Upper lobe of right lung (tissue), 1 donor: ENCODE measurements around the gene MCU. TPM values are rescaled to one million over a fixed set of nuclear protein-coding genes. Genes with fewer than 3 reads are reported as not detected.

Experiments used
- ATAC-seq: fragments of 200-7000 bp; cut with Tn5 transposase; one replicate; pipeline ENCODE4 v1.9.1; 2020; ENCODE audit warnings: mild to moderate bottlenecking, moderate library complexity
- DNase-seq: peaks from one replicate; pipeline ENCODE4 v3.0.0-alpha.2; 2020
- H3K27ac ChIP-seq: fragments of 200-600 bp; one replicate; pipeline ENCODE4 v1.8.0; 2022
- H3K27me3 ChIP-seq: fragments of 200-600 bp; one replicate; pipeline ENCODE4 v1.8.0; 2022; ENCODE audit warnings: mild to moderate bottlenecking
- H3K36me3 ChIP-seq: fragments of 200-600 bp; one replicate; pipeline ENCODE4 v1.8.0; 2022
- H3K4me1 ChIP-seq: fragments of 200-600 bp; one replicate; pipeline ENCODE4 v1.8.0; 2022
- H3K4me3 ChIP-seq: fragments of 200-600 bp; one replicate; pipeline ENCODE4 v1.8.0; 2022; ENCODE audit warnings: mild to moderate bottlenecking
- H3K9me3 ChIP-seq: fragments of 200-600 bp; one replicate; pipeline ENCODE4 v1.8.0; 2022
- CTCF ChIP-seq: fragments of 200-600 bp; IDR thresholded peaks from one replicate; pipeline ENCODE4 v1.8.0; 2022; ENCODE audit warnings: antibody characterized with exemption
- intact Hi-C: fragments of 100-400 bp; cut with DNase I; formaldehyde crosslinking; loops from one replicate; pipeline ENCODE4 v1.11.0; 2022
- total RNA-seq: library from RNA; stranded (reverse); fragmentation: NEBNext Ultra II Directional; extraction: Animal tissue kit (Norgen Biotek cat#: 25700); gene quantifications from one replicate; pipeline ENCODE4 v1.2.1, GENCODE V29; 2021
- donor health status: DM: no; HTN: yes; CAD: no; lungs with severe emphysema.

MCU gene
- total RNA-seq, 1 donor from 2014 or later = 31.1 TPM

GRCh38 chr10:72888151-72888638 lies 196.3 kb downstream of the MCU start:
- Histone ChIP-seq H3K36me3 (peaks cover 31% of the 10 kb centered on the region), H3K27me3 (no peaks in the 10 kb centered on the region), H3K4me3 (no peak overlapping the region), H3K9me3 (no peaks in the 10 kb centered on the region), H3K27ac (no peak overlapping the region), H3K4me1 (no peaks in the 10 kb centered on the region)
- no peak for TF ChIP-seq CTCF
- ATAC-seq = no peak
- no peak for DNase-seq
- intact Hi-C loops = no loop called here

- no peak overlapping the region for H3K27ac ChIP-seq
- no peaks in the 10 kb centered on the region for H3K9me3 ChIP-seq
- no peak for ATAC-seq
- DNase-seq = no peak
- no peaks in the 10 kb centered on the region for H3K4me1 ChIP-seq
- TF ChIP-seq CTCF = no peak
- no peaks in the 10 kb centered on the region for H3K27me3 ChIP-seq
- no peak overlapping the region for H3K4me3 ChIP-seq
- H3K36me3 ChIP-seq = peaks cover 31% of the 10 kb centered on the region
- intact Hi-C loops = no loop called here
Measured at GRCh38 chr10:72889391-72889831, 197.5 kb downstream of the MCU start.

- no peak for TF ChIP-seq CTCF
- Histone ChIP-seq H3K4me3 (no peak overlapping the region), H3K27me3 (no peaks in the 10 kb centered on the region), H3K27ac (no peak overlapping the region), H3K36me3 (peaks cover 26% of the 10 kb centered on the region), H3K4me1 (no peaks in the 10 kb centered on the region), H3K9me3 (no peaks in the 10 kb centered on the region)
- DNase-seq (no peak), ATAC-seq (no peak)
- intact Hi-C loops = no loop called here
Measured at GRCh38 chr10:72890086-72890485, 198.1 kb downstream of the MCU start.

GRCh38 chr10:72893136-72893798 lies 201.3 kb downstream of the MCU start, which contains the start of gene OIT3:
Gene OIT3 (plus strand): TSS chr10:72893739. CDS start chr10:72893799, 60 bp downstream.
- no peak for DNase-seq
- Histone ChIP-seq H3K4me1 (no peaks in the 10 kb centered on the region), H3K27ac (no peak within 1 kb of the TSS), H3K9me3 (no peaks in the 10 kb centered on the region), H3K4me3 (no peak within 1 kb of the TSS), H3K27me3 (no peaks in the 10 kb centered on the region), H3K36me3 (peaks cover 2% of the 10 kb centered on the region)
- intact Hi-C loops = no loop called here
- no peak for TF ChIP-seq CTCF
- ATAC-seq = no peak

GRCh38 chr10:72895236-72895850 lies 203.4 kb downstream of the MCU start:
- no peak for ATAC-seq
- Histone ChIP-seq H3K36me3 (no peaks in the 10 kb centered on the region), H3K27ac (no peak overlapping the region), H3K9me3 (no peaks in the 10 kb centered on the region), H3K27me3 (no peaks in the 10 kb centered on the region), H3K4me1 (no peaks in the 10 kb centered on the region), H3K4me3 (no peak overlapping the region)
- intact Hi-C loops = no loop called here
- no peak for DNase-seq
- TF ChIP-seq CTCF = no peak
